ENCODE results near the gene CERK.
"Not testable (repeated sequence)": the region's sequence is repeated elsewhere in the genome, so short reads cannot be mapped to it uniquely, and the experiment has no call there.

The CERK gene

DNA sequence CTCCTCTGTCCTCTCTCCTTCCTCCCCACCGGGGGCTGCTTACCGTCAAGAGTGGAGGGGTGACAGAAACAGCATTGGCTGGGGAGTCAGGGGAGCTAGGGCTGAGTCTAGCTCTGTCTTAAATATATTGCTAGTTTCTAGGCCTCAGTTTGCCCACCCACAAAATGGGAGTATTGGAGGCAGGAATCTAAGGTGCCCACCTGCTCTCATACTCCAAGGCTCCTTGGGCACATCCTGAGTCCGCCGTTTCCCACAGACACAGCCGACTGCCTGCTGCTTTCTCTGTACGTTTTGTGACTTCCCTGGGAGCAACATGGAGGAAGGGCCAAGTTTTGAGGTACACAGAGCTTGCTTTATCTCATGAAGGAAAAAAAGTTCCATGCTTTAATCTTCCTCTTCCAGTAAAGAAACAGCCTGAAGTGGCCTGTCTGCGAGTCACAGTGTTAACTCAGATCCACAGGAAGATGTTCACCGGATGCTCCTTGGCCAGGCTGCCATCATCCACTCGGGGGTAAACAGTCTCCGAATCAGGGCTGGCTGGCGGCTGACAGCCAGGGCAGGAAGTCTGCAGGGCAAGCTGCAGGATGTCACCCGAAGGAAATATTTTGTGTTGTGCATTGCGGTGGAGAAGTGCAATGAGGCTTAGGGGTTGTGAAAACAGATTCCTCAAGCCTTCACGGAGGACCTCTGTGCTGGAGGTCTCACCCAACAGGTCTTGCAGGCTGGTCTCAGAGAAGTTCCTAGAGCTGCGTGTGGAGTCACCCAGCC lies 11.0 kb upstream of the CERK start:
- DNase-seq (ENCODE audit: low read depth in 2 of 2), result no peak

DNA sequence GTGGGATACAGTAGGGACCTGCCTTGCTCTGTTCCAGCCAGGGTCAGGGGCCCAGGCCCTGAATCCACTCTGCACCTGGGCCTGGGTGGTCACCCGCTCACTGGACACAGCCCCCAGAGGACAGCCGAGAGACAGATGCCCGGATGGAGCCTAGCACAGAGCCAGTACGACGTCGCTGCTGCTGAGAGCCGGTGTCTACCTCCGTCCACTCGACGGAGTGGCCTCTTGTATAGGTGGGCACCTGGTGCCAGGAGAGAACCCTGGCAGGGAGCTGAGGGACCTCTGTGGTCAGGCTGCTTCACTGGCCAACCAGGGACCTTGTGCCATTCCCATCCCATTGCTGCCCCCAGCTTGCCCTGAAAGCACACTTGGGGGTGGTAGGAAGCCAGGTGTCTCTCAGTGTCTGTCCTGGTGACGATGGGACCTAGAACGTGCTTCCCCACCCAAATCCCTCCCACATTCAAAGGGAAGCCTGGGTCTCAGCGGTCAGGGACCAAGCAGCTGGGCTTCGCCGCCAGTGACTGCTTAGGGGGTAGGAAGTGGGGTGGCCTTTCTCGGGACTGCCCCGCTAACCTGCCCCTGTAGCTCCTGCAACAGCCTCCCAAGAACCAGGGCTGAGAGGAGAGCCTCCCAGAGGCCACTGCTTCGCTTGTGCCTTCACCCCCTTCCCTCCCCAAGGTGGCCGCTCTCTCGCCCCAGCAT lies 10.3 kb upstream of the CERK start:
- DNase-seq (ENCODE audit: low read depth in 2 of 2), result no peak

DNA sequence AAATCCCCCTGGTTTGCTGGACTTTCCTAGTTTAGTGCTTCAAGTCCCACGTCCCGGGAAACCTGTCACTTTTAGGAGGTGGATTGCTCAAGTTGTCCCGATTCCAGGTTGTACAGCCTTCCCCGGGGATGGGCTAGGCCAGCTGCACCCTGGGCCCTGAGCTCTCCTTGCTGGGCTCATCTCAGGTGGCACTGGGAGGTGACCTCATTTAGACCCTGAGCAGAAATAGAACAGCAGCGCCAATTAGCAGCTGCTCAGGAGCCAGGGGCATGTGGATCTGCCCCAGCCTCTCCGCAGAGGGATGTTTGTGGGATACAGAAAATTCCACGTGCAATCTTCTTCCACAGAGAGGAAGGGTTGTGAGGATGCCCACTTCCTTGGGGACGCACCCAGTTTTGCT lies 9.6 kb upstream of the CERK start:
- DNase-seq (ENCODE audit: low read depth in 2 of 2), result no peak

DNA sequence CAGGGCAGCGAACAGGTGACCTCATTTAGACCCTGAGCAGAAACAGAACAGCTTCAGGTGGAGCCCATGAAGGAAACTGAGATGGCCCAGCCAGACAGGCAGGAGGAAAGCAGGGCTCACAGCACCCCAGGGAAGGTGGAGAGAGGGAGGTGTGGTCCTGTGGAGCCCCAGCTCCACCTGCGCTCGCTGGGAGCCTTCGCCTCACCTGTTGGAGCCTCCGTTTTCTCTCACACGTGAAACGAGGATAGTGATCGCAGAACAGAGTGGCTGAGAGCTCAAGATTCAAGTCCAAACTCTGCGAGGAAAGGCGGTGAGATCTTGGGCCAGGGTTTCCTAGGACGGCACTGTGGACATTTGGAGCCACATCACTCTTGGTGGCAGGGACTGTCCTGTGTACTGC lies 8.6 kb upstream of the CERK start:
- no peak for DNase-seq (ENCODE audit: low read depth in 2 of 2)

DNA sequence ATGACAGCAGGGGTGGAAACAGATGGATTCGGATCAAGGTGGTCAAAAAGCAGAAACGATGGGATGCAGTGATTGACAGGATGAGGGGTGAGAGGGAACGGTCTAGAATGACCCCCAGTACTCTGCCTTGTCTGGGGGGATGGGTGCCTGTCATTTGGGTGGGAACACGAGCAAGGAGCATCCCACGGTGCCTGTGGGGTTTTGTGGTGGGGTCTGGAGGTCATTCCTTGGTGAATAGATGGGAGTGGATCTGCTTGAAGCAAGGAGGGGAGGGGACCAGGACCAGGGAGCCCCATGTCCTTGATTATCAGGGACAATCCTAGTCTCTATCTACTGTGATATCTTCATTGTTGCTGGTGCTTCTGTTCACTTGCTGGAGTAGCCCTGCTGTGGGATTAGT lies 8.1 kb upstream of the CERK start:
- no peak for DNase-seq (ENCODE audit: low read depth in 2 of 2)

DNA sequence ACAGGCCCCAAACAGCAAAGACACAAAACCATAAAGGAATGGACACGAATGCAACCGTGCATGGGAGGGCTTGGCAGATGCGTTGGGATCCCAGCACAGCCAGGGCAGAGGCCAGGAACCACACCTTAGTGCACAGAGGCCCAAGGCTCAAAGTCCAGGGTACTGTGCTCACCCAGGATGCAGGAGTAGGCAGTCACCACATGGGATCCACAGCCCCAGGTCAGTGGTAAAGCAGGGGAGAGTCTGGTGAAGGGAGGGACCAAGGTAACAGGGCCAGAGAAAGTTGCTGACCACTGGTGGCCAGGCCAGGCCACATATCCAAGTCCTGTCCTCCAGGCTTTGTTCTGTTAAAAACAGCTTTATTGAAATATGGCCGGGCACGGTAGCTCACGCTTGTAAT lies 6.5 kb upstream of the CERK start:
- DNase-seq (ENCODE audit: low read depth in 2 of 2), result no peak

DNA sequence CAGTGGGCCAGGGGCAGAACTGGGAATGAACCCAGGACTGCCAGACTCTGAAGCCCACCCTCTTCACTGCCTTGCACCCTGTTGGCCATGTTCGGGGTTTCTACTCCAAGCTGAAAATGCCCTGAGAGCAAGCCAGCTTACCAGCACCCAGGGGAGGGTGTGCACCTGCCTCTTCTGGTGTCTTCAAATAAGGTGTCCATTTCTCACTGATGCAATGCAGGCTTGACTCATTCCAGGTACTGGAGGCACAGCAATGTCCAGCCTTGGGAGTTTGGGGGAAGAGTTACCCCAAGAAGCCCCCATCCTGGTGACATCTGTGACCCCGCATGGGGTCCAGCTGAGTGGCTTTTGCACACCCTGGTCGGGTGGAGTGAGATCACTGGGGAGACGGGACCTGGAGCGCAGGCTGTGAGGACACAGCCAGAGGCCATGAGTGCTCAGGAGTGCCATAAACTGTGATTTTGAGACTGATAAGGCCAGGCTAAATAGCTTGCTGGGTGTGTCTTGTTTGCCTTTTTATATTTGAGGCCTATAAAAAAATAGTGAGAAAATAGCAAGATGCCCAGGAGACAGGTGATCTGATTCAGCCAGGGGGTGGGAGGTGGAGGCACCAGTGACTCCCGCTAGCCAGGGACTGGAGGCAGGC lies 4.6 kb upstream of the CERK start:
- DNase-seq (ENCODE audit: low read depth in 2 of 2), result no peak

DNA sequence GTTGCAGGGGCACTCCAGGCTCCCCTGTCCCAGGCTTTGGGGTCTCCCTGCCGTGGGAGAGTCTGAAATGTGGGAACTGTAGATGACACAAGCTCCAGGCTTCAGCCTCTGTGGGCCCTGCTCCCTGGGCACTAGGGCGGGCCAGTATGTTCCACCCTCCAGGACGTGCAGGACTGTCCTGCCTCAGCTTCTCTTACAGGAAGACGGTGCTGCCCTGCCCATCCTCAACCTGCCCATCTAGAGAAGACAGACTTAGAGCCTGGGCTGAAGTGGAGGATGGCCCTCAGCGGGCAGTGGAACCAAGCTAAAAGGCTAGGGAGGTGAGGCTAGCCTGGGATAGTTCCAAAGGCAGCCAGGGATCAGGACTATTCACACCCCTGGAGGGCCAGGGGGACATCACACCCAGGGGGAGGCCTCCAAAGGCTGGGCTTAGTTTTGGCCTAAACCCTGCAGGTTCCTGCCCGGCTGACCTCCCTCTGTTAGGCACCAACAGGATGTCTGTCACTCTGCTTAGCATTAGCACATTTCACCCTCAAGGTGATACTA lies 4.0 kb upstream of the CERK start:
- DNase-seq (ENCODE audit: low read depth in 2 of 2), result no peak

DNA sequence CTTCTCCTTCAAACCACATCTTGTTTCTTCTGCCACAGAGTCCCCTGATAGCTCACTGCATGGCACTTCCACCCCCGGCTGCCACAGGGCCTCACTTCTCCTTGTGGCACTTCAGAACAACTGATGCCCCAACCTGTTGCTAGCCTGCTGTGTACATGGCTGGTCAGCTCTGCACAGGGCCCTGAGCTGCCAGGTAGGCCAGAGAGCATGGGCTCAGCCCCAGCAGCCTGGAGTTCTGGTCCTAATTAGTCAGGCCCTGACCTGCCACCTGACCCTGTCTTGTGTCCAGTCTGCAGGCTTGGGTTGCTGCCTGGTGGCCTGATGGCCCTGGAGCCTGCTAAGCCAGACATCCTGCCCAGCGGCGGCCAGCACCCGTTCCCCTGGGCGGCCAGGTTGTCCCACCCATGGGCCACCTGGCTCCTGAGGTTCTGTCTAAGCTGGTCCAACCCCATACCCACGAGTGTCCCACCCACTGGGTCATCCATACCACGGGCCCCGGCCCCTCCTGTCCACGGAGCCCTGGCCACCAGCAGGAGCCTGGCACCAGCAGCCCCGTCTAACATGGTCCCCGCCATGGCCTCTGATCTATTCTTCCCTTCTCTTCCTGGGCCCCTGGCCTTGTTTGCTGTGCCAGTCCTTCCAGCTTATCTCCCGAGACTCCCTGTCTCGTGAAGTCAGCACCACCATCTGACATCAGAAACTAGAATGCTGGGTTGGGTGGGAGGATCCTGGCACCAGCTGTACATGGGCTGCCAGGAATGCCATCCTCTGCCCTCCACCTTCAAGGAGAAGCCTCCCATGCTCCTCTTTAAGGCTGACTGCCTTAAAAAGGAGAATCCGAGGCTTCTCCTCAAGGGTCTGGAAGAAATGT lies 3.1 kb upstream of the CERK start:
- DNase-seq (ENCODE audit: low read depth in 2 of 2), result no peak

DNA sequence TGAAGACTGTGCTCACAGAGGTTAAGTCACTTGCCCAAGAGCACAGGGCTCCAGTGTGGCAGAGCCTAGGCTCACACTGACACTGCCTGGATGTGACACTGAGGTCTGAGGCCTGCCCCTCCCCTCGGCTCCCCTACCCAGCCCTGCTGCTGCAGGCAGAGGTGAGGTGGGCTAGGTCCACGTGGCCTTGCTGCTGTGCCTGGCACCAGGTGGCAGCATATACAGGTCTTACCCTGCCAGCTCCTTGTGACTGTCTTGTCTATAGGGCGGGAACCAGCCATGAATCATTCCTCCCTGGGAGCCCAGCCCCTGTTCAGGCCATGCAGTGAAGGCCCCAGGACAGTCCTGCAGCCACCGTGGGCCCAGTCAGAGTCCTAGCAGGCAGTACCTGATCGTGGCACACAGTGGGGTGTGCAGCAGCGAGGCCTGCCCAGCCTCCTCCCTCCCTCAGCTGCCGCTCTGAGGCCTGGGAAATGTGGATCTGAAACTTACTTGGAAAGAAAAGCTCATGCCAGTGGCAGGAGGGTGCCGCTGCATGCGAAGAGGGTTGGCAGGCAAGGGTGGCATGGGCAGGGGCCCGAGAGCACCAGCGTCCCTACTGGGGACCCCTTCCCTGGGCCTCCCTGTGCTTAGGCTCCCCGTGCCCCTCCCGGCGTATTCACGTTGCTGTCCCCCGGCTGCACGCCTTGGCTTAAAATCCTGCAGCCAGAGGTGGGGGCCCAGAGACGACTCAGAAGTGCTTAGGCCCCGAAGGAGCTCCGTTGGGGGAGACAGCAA lies 1.2 kb upstream of the CERK start:
- peak in 1 of 2 donors; percentile 76 for DNase-seq (ENCODE audit: low read depth in 2 of 2)

DNA sequence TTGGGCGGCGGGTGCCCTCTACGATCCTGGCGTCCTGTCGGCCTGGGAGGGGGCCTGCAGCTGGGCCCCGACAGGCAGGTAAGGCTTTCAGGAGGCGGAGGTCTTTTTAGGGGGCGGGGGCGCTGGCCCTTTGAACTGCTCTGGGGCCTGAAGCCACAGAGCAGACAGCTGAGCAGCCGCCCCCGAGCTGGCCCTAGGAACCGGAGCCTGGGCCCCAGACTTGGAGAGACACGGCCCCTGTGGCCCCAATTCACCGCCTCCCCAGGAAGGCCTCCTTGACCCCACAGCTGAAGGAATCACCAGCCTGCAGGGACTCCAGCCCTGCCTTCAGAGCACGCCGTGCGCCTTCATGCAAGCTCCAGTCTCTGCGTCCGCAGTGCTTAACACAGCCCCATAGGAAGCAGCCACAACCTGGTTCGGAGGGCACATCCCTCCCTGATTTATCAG lies 618 bp upstream of the CERK start:
- no peak for DNase-seq (ENCODE audit: low read depth in 2 of 2)

DNA sequence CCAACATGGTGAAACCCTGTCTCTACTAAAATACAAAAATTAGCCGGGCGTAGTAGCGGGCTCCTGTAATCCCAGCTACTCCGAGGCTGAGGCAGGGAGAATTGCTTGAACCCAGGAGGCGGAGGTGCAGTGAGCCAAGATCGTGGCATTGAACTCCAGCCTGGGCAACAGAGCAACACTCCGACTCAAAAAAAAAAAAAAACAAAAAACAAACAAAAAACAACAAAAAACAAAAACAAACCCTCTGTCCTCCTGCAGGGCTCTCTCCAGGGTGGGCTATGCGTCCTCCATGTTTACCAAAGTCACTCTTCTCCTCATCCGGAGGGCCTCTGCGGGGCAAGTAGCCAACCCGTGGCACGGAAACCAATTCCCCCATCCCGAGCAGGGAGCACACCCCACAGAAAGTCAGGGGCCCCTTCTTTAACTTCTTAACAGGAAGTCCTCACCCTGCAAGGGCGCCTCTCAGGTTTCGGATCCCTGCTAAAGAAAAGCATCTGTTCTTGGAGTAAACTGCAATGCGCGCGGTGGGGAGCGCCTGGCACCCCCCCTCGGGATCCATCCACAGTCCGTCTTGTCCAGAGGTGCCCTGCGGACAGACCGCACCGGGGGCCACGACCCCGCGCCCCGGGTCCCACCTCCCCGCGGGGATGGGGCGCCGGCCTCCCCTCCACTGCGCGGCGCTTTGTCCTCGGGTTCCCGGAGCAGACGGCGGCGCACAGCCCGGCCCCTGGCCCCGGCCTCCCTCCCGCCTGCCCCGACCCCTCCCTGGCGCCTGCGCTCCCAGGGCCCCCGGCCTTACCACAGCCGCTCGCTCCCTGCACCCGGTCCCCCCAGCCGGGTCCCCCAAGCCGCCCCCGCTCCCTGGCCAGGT lies 712 bp downstream of the CERK start:
- peak in 1 of 2 donors; percentile 24 for DNase-seq (ENCODE audit: low read depth in 2 of 2)

DNA sequence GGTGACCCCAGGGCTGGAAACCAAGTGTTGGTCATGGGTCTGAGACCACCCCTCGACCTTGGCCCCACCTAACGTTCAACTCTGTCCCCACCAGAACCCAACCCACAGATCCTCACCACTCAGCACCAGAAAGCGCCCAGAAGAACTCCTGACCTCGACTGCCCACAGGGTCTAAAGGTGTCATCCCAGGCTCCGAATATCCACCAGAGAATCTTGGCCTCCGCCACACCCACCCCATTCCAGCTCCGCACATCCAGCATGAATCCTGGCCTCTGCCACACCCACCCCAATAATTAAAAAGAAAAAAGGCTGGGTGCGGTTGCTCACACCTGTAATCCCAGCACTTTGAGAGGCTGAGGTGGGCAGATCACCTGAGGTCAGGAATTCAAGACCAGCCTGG lies 1.3 kb downstream of the CERK start:
- DNase-seq (ENCODE audit: low read depth in 2 of 2), result no peak

DNA sequence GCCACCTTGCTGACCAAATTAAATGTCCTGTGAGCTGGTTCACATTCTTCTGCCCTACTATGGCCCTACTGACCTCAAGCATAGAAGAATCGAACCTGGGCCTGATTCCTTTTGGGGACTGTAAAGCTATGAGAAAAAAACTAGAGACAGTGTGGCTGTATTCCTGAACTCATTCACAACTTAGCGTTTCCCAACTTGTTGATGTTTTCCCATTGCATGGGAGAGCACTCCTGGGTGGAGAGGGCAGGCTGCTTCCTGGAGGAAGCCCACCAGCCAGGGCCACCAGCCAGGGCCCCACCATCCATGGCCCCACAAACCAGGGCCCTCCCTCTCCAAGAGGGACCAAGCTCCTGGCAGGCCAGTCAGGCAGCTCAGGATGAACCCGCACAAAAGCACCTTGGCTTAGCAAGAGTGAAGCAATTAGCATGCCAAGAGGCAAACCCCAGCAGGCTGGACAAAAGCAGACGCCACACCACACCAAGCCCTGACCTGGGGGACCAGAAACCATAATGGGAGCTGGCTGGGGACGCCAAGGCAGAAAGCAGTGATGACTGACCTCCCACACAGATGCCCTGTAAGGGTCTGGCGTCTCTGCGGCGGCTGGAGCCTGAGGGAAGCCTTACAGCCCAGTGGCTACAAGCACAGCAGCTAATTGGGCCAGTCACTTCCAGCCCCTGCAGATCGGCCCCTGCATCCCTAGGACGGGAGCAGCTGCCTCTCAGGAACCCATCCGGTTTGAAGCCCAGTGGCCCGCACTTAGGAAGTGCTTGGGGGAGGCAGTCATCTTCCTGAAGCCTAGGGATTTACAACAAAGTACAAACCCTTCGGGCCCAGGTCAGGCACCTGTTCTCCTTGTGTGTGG lies 2.1 kb downstream of the CERK start:
- no peak for DNase-seq (ENCODE audit: low read depth in 2 of 2)

DNA sequence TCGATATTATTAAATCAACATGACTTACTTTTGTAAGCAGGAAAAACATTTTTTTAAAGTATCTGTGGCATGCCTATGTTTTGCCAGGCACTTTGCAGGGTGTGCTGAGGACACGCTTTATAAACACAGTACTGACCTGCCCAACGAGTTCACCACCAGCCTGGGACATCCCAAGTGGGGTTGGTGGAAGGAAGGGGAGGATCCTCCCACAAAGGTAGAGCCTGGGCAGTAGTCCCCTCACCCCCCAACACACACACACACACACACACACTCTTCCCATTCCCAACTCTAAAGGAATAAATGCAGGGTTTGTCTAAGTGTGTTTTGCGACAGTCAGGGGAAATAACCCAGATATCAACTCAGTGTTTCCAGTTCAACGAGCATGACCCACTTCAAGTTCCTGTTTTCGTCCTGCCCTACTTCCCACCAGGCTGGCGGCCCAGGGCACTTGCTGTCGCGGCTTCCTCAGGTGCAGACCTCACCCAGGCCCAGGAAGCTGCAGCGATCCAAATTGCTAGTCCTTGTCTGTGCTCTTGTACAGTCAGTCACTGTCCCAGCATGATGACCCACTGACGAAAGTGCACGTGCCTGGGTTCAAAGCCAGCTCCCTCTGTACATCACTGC lies 3.1 kb downstream of the CERK start:
- peak in 1 of 2 donors; percentile 19 for DNase-seq (ENCODE audit: low read depth in 2 of 2)

DNA sequence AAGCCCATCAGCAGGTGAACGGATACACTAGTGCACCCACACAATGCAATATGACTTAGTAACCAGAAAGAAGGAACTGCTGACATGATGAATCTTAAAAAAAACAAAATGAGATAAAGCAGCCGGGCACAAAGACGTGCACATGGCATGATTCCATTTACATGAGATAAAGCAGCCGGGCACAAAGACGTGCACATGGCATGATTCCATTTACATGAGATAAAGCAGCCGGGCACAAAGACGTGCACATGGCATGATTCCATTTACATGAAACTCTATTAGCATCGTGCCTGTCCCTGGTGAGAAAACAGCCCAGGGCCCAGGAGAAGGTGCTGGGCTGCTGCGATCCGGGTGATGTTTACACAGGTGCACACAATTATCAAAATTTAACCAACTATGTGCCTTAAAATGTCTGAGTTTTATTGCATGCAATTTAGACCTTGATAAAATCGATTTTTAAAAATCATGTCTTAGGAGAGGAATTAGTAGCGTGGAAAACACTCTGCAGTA lies 3.8 kb downstream of the CERK start:
- DNase-seq (ENCODE audit: low read depth in 2 of 2), result not testable (repeated sequence)

DNA sequence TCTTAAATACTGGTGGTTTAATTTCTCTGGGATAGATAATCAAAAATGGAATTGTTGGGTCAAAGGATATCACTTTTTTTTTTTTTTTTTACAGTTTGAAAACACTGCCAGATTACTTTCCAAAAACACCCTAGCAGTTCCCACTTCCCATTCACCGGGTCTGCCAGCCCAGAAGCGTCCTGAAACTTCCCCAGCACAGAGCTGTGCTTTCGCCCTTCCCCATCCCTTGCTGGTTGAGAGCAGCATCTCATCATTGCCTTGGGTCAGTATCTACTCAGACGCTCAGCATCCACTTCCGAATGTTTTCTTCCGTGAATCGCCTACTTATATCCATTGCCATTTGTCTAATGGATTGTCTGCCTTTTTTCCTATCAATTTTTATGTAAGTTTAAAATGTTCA lies 5.5 kb downstream of the CERK start:
- DNase-seq (ENCODE audit: low read depth in 2 of 2), result no peak

DNA sequence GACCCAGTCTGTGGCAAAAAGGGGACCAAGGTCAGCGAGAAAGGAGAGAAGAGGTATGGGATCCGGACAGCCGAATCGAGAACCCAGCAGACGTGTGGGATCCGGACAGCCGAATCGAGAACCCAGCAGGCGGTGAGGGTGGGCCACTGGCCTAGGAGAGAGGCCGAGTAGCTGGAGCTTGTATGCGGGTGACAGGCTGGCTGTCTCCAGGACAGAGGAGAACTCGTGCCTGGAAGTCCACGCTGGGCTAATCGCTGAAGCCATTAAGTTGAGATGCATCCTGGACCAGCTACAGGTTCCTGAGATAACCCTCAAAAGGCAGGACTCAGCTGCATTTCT lies 6.0 kb downstream of the CERK start:
- no peak for DNase-seq (ENCODE audit: low read depth in 2 of 2)
